ENCODE measurements around the gene DLG5. TPM values are rescaled to one million over a fixed set of nuclear protein-coding genes. Genes with fewer than 3 reads are reported as not detected.

DLG5 gene
- total and polyA plus RNA-seq, 9 of the 15 experiments (the other 6 are each of a cell fraction or from before 2014, with no cell fraction given) = 1.4 to 26.8 (median 11.2) TPM

DNA sequence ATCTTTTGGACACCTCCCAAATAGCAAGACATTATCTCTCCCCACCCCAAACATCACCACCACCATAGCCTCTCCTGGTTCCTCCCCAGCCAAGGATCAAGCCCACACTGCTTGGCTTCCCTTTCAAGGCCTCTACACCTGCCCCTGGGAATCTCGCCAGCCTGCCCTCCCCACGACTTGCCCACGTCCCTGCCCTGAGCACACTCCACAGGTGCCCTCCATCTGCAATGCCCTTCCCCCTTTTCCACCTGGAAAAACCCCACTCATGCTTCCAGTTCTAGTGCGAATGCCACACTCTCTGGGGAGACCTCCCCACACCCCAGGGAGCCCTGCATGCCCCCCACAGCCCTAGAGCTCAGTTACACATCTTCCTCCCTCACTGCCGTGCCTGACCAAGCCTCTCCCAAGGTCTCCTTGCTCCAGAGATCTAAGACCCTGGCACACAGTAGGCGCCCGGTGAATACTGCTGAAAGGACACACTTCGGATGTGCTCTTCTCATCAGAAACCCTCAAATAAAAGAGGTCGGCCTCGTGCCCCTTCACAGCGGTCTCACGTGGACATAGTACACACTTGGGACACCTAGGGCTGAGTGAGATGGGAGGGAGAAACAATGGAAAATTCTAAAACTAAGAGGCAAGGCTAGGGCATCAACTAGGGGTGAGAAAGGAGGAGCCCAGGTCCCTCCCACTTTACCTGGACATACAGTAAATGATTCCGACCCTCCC is 91.4 kb downstream of the DLG5 start (continued):
- TF ChIP-seq, protein P1, sequence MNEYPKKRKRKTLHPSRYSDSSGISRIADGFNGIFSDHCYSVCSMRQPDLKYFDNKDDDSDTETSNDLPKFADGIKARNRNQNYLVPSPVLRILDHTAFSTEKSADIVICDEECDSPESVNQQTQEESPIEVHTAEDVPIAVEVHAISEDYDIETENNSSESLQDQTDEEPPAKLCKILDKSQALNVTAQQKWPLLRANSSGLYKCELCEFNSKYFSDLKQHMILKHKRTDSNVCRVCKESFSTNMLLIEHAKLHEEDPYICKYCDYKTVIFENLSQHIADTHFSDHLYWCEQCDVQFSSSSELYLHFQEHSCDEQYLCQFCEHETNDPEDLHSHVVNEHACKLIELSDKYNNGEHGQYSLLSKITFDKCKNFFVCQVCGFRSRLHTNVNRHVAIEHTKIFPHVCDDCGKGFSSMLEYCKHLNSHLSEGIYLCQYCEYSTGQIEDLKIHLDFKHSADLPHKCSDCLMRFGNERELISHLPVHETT (CRISPR knock-in tag; conservative IDR thresholded peaks at IDR 0.05 in 1 of 2, IDR thresholded peaks at IDR 0.05 in 1 of 2) = no peak
- TF ChIP-seq RBM17 (IDR thresholded peaks at IDR 0.05; ENCODE audit: borderline replicate concordance, low read depth, low read length) = no peak
- TF ChIP-seq TBL1XR1 (IDR thresholded peaks at IDR 0.05; ENCODE audit: low read length in 2 of 2) = no peak
- TF ChIP-seq TCF3 (CRISPR knock-in tag; IDR thresholded peaks at IDR 0.05) = no peak
- TF ChIP-seq MED1 (CRISPR knock-in tag; IDR thresholded peaks at IDR 0.05; ENCODE audit: borderline replicate concordance) = no peak
- TF ChIP-seq ZNF3 (CRISPR knock-in tag; IDR thresholded peaks at IDR 0.05) = no peak

DNA sequence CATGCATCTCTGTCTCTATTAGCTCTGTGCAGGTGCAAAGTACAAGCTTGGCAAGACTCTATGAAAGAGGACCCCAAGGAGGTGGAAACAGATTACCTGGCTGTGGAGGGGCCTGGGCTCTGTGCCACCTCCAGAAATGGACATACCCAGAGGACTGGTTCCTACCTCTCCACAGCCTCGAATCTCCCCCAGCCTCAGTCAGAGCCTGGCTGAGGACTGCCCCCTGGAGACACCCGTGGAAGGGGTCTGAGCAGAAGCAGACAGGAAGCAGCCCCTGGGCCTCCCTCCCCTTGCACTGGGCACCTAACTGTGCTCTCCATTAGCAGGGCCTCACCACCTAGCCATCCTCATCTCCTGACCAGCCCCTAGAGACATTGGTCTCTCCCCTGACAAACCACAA is 92.0 kb downstream of the DLG5 start:
- intact Hi-C loops (cut with micrococcal nuclease) (no loop called here), in situ Hi-C loops (cut with MboI) (no loop called here)
- POLR2A ChIA-PET = no interaction called here
- BruUV-seq (replicated peaks) = no TSS peak
- H3K9me1 ChIP-seq (ENCODE audit: control insufficient read depth, insufficient read depth, low read length) = no peaks in the 10 kb centered on the region
- peaks cover 61% of the 10 kb centered on the region for H3K36me3 ChIP-seq (ENCODE audit: control insufficient read depth, insufficient read depth, low read length)
- FAIRE-seq (no peak), ATAC-seq (no peak), DNase-seq (ENCODE audit: extremely low read depth in 1 of 4, low spot score in 3 of 4) (no peak)
- H2AFZ ChIP-seq (ENCODE audit: low read depth, low read length) = no peak overlapping the region
- no peaks in the 10 kb centered on the region for H4K20me1 ChIP-seq (replicated peaks; ENCODE audit: control insufficient read depth, insufficient read depth, low read length)
- no peak for TF ChIP-seq CREB1 (IDR thresholded peaks at IDR 0.05)
- no peak for TF ChIP-seq CREB1 (CRISPR knock-in tag; IDR thresholded peaks at IDR 0.05)
- peak overlapping the region in 1 of 2 experiments; percentile 61; a peak in 2 of 4 replicates for H3K9ac ChIP-seq (ENCODE audit: insufficient read depth in 1 of 2, low read depth in 2 of 2, low read length in 2 of 2)
- 57% methylated on average over 2 of the region's 2 CpGs for WGBS (ENCODE audit: insufficient coverage, low coverage, missing lambda C conversion rate)
- H3K9me3 ChIP-seq (replicated peaks; ENCODE audit: control insufficient read depth, insufficient read depth, low read depth, low read length) = no peaks in the 10 kb centered on the region
- CTCF ChIA-PET (ENCODE audit: low intra/inter-chr PET ratio) = no interaction called here
- no peaks in the 10 kb centered on the region; the same call in 2 of the 3 replicates for H3K79me2 ChIP-seq (ENCODE audit: control insufficient read depth, insufficient read depth, low read length)
- H3K4me2 ChIP-seq (ENCODE audit: insufficient read depth, low read length) = no peak overlapping the region
- H3K4me1 ChIP-seq (replicated peaks in 1 of 2; ENCODE audit: control insufficient read depth in 2 of 2, insufficient read depth in 2 of 2, low read length in 2 of 2) = peaks cover 21 to 31% of the 10 kb centered on the region in 2 experiments
- H3K4me3 ChIP-seq = no peak overlapping the region
- no peak overlapping the region for H3K27ac ChIP-seq (ENCODE audit: extremely low read depth, low read depth, low read length)
- no peaks in the 10 kb centered on the region for H3K27me3 ChIP-seq (ENCODE audit: control insufficient read depth in 2 of 2, insufficient read depth in 2 of 2, low read length in 2 of 2)
